BLaER1 treated with 17β-estradiol and CSF1 and Interleukin-3, amounts not matched to agents 10 nM and 100 nM (cell line): ENCODE results near the gene PVALEF.
A peak's percentile ranks its signal among the peaks of the same experiment; 100 is the strongest.

Source experiments
- H3K27ac ChIP-seq, 11 experiments: shearing (Covaris generic); formaldehyde crosslinking; 2 replicates each; pipeline ENCODE4 v1.8.1; 2022
- H3K27me3 ChIP-seq, 11 experiments: shearing (Covaris generic); formaldehyde crosslinking; 2 replicates each; pipeline ENCODE4 v1.8.1; 2022
- H3K36me3 ChIP-seq, 11 experiments: shearing (Covaris generic); formaldehyde crosslinking; 2 replicates each; pipeline ENCODE4 v1.8.1; 2022
- H3K4me1 ChIP-seq, 10 experiments: shearing (Covaris generic); formaldehyde crosslinking; 2 replicates each; pipeline ENCODE4 v1.8.1; 2022
- H3K4me2 ChIP-seq, 11 experiments: shearing (Covaris generic); formaldehyde crosslinking; 2 replicates each; pipeline ENCODE4 v1.8.1; 2022
- H3K4me3 ChIP-seq, 10 experiments: shearing (Covaris generic); formaldehyde crosslinking; 2 replicates each; pipeline ENCODE4 v1.8.1; 2022
- H3K9ac ChIP-seq, 11 experiments: shearing (Covaris generic); formaldehyde crosslinking; 2 replicates each; pipeline ENCODE4 v1.8.1; 2022
- H3K9me3 ChIP-seq, 11 experiments: shearing (Covaris generic); formaldehyde crosslinking; replicated peaks in 1 of 11; 2 replicates each; pipeline ENCODE4 v1.8.1; 2022
- H4K20me1 ChIP-seq, 11 experiments: shearing (Covaris generic); formaldehyde crosslinking; 2 replicates each; pipeline ENCODE4 v1.8.1; 2022
- Cebpa-rat ChIP-seq, 11 experiments: shearing (Covaris generic); IDR thresholded peaks; 2 replicates each; pipeline ENCODE4 v1.8.1; 2022

The PVALEF gene

DNA sequence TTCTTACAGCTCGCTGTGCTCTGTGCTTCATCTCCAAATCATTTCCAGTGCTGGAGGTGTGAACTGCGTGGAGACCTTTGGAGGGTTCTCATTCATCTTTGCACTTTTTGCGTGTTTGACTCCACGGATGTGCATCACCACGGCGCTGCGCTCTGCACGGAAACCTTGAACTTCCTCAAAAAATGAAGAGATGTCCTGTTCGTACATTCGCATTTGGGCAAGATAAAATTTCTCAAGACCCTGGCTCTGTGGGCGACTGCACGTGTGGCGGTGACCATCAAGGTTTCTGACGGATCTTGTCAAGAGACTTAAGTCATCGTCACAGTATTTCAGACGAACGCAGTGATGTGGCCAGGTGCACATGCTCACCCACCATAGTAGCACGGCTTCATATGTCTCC, 10.3 kb upstream of the PVALEF start:
- no peak for TF ChIP-seq Cebpa-rat (IDR thresholded peaks at IDR 0.05)
- Histone ChIP-seq H3K4me1 (peaks cover 40 to 91% (median 50%) of the 10 kb centered on the region in 10 experiments), H3K27me3 (peaks cover 0 to 12% (median 3%) of the 10 kb centered on the region in 11 experiments; a peak in 9 of 22 replicates), H3K4me3 (no peak overlapping the region), H3K27ac (peak overlapping the region in 1 of 11 experiments; percentile 85; a peak in 2 of 22 replicates), H3K9ac (no peak overlapping the region), H3K36me3 (no peaks in the 10 kb centered on the region), H3K4me2 (peak overlapping the region in 3 of 11 experiments; percentile 65 to 89 (median 87); a peak in 6 of 22 replicates), H3K9me3 (no peaks in the 10 kb centered on the region), H4K20me1 (peaks cover 0 to 6% (median 0%) of the 10 kb centered on the region in 11 experiments; a peak in 1 of 22 replicates)

DNA sequence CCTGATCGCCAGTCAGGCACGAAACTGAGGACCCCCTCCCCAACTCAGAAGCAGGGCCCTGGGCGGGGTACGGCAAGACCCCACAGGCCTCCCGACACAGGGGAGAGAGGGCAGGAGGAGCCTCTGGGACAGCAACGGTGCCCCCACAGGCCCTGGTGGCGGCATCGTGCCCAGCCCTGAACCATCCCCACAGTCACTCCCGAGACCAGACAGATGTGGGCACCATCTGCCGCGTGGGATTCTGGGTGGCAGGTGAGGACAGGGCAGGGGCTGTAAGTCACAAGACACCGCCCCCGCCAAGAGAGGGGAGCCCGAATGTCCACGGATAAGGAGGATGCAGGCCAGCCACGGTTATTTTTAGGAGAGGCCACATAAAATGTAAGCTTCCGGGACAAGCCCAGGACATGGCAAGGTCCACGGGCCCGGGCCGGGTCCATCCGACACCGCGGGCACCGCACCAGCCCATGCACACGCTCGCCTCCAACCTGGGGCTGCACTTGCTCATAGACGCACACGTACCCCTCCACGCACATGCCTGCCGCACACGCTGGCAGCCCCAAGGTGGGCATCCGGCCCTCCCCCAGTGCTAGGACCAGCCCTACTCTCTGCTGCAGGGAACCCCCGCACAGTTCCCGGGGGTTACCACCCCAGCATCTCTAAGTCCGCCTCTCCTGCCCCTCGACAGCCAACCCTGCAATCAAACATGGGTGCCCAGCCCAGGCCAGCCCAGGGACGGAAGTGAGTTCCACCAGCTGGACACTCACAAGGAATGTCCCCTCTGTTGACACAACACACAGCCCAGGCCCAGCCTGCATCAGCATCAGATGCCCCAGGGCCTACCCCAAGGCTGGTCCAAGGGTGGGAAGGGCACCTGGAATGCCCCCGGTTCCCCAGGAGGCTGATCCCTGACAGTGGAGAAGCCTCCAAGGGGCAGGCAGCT, 8.2 kb upstream of the PVALEF start:
- H3K9ac ChIP-seq: peak overlapping the region in 1 of 11 experiments; percentile 26; a peak in 1 of 22 replicates
- TF ChIP-seq Cebpa-rat (IDR thresholded peaks at IDR 0.05): no peak
- H3K4me3 ChIP-seq: no peak overlapping the region
- peak overlapping the region in 3 of 11 experiments; percentile 91 to 95 (median 92); a peak in 4 of 22 replicates for H3K4me2 ChIP-seq
- peaks cover 43 to 82% (median 51%) of the 10 kb centered on the region in 10 experiments for H3K4me1 ChIP-seq
- no peak overlapping the region for H3K27ac ChIP-seq
- peaks cover 0 to 20% (median 0%) of the 10 kb centered on the region in 11 experiments; a peak in 3 of 22 replicates for H4K20me1 ChIP-seq
- no peaks in the 10 kb centered on the region for H3K9me3 ChIP-seq
- peaks cover 12 to 28% (median 19%) of the 10 kb centered on the region in 11 experiments for H3K27me3 ChIP-seq
- no peaks in the 10 kb centered on the region for H3K36me3 ChIP-seq

GRCh38 chr17:81157848-81158687, 7.2 kb upstream of the PVALEF start:
- H4K20me1 ChIP-seq: peaks cover 0 to 24% (median 0%) of the 10 kb centered on the region in 11 experiments; a peak in 3 of 22 replicates
- no peaks in the 10 kb centered on the region for H3K36me3 ChIP-seq
- H3K27me3 ChIP-seq: peaks cover 12 to 37% (median 20%) of the 10 kb centered on the region in 11 experiments
- no peak overlapping the region for H3K27ac ChIP-seq
- H3K4me3 ChIP-seq: no peak overlapping the region
- H3K9me3 ChIP-seq: no peaks in the 10 kb centered on the region
- TF ChIP-seq Cebpa-rat (IDR thresholded peaks at IDR 0.05): no peak
- peaks cover 38 to 73% (median 47%) of the 10 kb centered on the region in 10 experiments for H3K4me1 ChIP-seq
- peak overlapping the region in 3 of 11 experiments; percentile 91 to 95 (median 92); a peak in 6 of 22 replicates for H3K4me2 ChIP-seq
- peak overlapping the region in 1 of 11 experiments; percentile 26; a peak in 1 of 22 replicates for H3K9ac ChIP-seq

DNA sequence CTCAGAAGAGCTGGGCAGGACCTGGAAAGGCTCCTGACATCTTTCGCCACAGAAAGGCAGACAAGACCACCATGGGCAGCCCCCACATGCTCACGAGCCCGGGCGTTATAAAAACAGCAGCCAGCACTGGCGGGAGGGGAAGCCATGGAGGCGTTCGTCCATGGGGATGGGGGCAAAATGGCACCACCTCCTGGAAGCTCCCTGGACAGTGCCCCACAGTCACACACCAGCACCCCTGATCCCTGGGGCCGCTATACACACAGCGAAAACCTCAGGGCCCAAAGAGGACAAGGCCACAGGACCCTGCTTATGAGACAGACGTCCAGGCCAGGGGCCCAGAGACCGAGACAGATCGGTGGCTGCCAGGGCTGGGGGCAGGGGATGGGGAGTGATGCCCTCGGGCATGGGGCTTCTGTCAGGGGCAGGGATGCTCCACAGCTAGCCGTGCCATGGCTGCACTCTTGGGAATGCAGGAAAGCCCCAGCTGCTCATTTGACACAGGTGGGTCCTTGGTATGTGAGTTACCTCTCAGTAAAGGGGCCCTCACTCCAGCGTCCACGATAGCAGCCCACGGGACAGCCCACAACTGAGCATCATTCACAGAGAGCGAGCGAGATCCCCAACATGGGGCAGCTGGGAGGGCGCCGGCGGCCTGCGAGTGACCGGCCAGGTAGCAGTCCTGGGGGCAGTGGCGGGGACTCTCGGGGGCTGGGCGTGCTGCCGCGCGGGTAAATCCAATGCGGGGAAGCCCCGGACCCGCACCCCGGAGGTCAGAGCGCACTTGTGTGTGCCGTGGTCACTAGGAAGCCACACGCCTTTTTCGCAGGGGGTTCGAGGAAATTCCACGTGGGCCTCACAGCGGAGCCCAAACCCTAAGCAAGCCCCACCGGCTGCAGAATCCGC, 6.4 kb upstream of the PVALEF start:
- H3K27ac ChIP-seq: peak overlapping the region in 2 of 11 experiments; percentile 62 to 65; a peak in 2 of 22 replicates
- no peaks in the 10 kb centered on the region for H3K9me3 ChIP-seq
- TF ChIP-seq Cebpa-rat (IDR thresholded peaks at IDR 0.05): no peak
- H3K4me1 ChIP-seq: peaks cover 34 to 64% (median 45%) of the 10 kb centered on the region in 10 experiments
- H3K9ac ChIP-seq: peak overlapping the region in 3 of 11 experiments; percentile 65 to 81 (median 78); a peak in 5 of 22 replicates
- peak overlapping the region in 4 of 10 experiments; percentile 52 to 64 (median 57); a peak in 7 of 20 replicates for H3K4me3 ChIP-seq
- peak overlapping the region in 6 of 11 experiments; percentile 91 to 96 (median 94); a peak in 10 of 22 replicates for H3K4me2 ChIP-seq
- no peaks in the 10 kb centered on the region for H3K36me3 ChIP-seq
- H3K27me3 ChIP-seq: peaks cover 17 to 44% (median 28%) of the 10 kb centered on the region in 11 experiments
- H4K20me1 ChIP-seq: peaks cover 0 to 32% (median 0%) of the 10 kb centered on the region in 11 experiments; a peak in 6 of 22 replicates

- Histone ChIP-seq H3K27me3 (peaks cover 20 to 52% (median 36%) of the 10 kb centered on the region in 11 experiments), H3K4me1 (peaks cover 37 to 60% (median 48%) of the 10 kb centered on the region in 10 experiments), H3K27ac (peak overlapping the region in 4 of 11 experiments; percentile 50 to 65 (median 60); a peak in 8 of 22 replicates), H3K4me2 (peak overlapping the region; percentile 74 to 96 (median 91)), H3K9ac (peak overlapping the region in 5 of 11 experiments; percentile 49 to 81 (median 65); a peak in 9 of 22 replicates), H3K4me3 (peak overlapping the region in 5 of 10 experiments; percentile 24 to 64 (median 55); a peak in 8 of 20 replicates), H4K20me1 (peaks cover 0 to 40% (median 7%) of the 10 kb centered on the region in 11 experiments; a peak in 13 of 22 replicates), H3K9me3 (no peaks in the 10 kb centered on the region), H3K36me3 (no peaks in the 10 kb centered on the region)
- no peak for TF ChIP-seq Cebpa-rat (IDR thresholded peaks at IDR 0.05)
Measured at GRCh38 chr17:81159611-81160265, 5.6 kb upstream of the PVALEF start.

DNA sequence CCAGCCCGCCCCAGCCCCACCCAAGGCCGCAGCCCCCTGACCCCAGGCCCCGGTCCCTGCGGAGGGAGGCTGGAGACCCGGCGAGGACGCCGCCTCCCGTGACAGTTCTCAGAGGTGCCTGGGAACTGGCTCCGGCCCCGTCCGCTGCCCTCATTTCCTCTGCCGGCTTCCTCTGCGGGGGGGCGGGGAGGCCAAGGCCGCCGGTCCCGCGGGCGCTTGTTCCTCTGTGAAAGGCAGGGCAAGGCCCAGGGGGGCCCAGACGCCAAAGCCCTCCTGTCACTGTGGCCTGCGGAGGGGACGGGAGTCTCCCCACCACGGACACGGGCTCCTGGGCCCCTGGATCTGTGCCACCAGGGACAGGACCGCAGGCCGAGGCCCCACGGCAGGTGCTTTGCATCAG, 5.0 kb upstream of the PVALEF start:
- peaks cover 0 to 46% (median 13%) of the 10 kb centered on the region in 11 experiments; a peak in 15 of 22 replicates for H4K20me1 ChIP-seq
- peak overlapping the region in 5 of 10 experiments; percentile 24 to 64 (median 55); a peak in 10 of 20 replicates for H3K4me3 ChIP-seq
- no peaks in the 10 kb centered on the region for H3K9me3 ChIP-seq
- H3K27ac ChIP-seq: peak overlapping the region in 5 of 11 experiments; percentile 35 to 65 (median 57); a peak in 9 of 22 replicates
- no peak for TF ChIP-seq Cebpa-rat (IDR thresholded peaks at IDR 0.05)
- H3K9ac ChIP-seq: peak overlapping the region in 10 of 11 experiments; percentile 37 to 81 (median 53); a peak in 19 of 22 replicates
- H3K27me3 ChIP-seq: peaks cover 25 to 57% (median 42%) of the 10 kb centered on the region in 11 experiments
- peaks cover 42 to 60% (median 53%) of the 10 kb centered on the region in 10 experiments for H3K4me1 ChIP-seq
- H3K4me2 ChIP-seq: peak overlapping the region; percentile 74 to 96 (median 91)
- no peaks in the 10 kb centered on the region for H3K36me3 ChIP-seq
